GM21717 (cell line): Measurements from ENCODE around the gene IQCE.
"Not testable (repeated sequence)": the region's sequence is repeated elsewhere in the genome, so short reads cannot be mapped to it uniquely, and the experiment has no call there.

Experiments used
- ATAC-seq: cut with Tn5 transposase; IDR thresholded peaks from one replicate; pipeline ENCODE4 v1.9.1; 2021; ENCODE audit warnings: mild to moderate bottlenecking, moderate library complexity; ENCODE audit not compliant: unreplicated experiment

IQCE gene

GRCh38 chr7:2598154-2598823 lies 39.5 kb downstream of the IQCE start:
- no peak for ATAC-seq

- ATAC-seq: no peak
These were observed 42.3 kb downstream of the IQCE start for GRCh38 chr7:2601065-2601464.

- no peak for ATAC-seq
These were observed 43.1 kb downstream of the IQCE start for GRCh38 chr7:2601907-2602306.

- ATAC-seq: no peak
These were observed 43.7 kb downstream of the IQCE start for GRCh38 chr7:2602406-2603043.

- no peak for ATAC-seq
These were observed 44.5 kb downstream of the IQCE start for GRCh38 chr7:2603044-2603965.

GRCh38 chr7:2604608-2605174 lies 45.9 kb downstream of the IQCE start:
- ATAC-seq: no peak

- ATAC-seq: no peak
These were observed 47.1 kb downstream of the IQCE start for GRCh38 chr7:2605608-2606538.

- no peak for ATAC-seq
These were observed 47.8 kb downstream of the IQCE start for GRCh38 chr7:2606539-2606936.

GRCh38 chr7:2607122-2607922 lies 48.5 kb downstream of the IQCE start:
- no peak for ATAC-seq

- no peak for ATAC-seq
These were observed 49.4 kb downstream of the IQCE start for GRCh38 chr7:2607923-2608904.

- no peak for ATAC-seq
These were observed 50.2 kb downstream of the IQCE start for GRCh38 chr7:2608921-2609411.

- not testable (repeated sequence) for ATAC-seq
These were observed 50.9 kb downstream of the IQCE start for GRCh38 chr7:2609646-2610045.

GRCh38 chr7:2610466-2610865 lies 51.7 kb downstream of the IQCE start:
- no peak for ATAC-seq

- no peak for ATAC-seq
These were observed 52.1 kb downstream of the IQCE start for GRCh38 chr7:2610898-2611297.

GRCh38 chr7:2611401-2611800 lies 52.6 kb downstream of the IQCE start:
- no peak for ATAC-seq

GRCh38 chr7:2611922-2612321 lies 53.1 kb downstream of the IQCE start:
- ATAC-seq: no peak

GRCh38 chr7:2612445-2613097 lies 53.8 kb downstream of the IQCE start:
- ATAC-seq: no peak
